Stimulated activated CD4-positive, alpha-beta T cell treated with anti-CD3 and anti-CD28 coated beads, Interleukin-15, amount 100 ng/mL, for 24 hours (primary cell): ENCODE measurements around the gene ADGRG2.
"Not testable (repeated sequence)": the region's sequence is repeated elsewhere in the genome, so short reads cannot be mapped to it uniquely, and the experiment has no call there.

Experiments used
- DNase-seq: peaks from one replicate; pipeline ENCODE4 v3.0.0-alpha.2; 2020

The ADGRG2 gene

DNA sequence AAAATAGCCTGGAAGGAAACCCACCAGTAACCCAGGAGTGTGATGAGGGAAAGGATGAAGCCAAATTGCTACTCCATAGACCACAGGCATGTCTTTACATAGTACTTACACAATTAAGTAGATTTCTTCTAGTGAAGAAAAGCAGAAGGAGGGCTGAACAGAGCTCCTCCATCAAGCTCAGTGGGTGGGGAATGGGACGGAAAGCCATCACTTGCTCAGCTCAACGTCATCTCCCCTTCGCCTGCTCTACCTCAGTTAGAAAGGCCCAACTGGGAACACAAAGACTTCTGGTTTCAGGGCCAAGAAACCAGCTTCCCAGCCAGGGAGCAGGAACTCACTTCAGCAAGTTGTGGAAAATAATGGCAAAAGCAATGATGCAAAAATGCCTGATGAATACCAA, 36.6 kb downstream of the ADGRG2 start:
- DNase-seq, result no peak

DNA sequence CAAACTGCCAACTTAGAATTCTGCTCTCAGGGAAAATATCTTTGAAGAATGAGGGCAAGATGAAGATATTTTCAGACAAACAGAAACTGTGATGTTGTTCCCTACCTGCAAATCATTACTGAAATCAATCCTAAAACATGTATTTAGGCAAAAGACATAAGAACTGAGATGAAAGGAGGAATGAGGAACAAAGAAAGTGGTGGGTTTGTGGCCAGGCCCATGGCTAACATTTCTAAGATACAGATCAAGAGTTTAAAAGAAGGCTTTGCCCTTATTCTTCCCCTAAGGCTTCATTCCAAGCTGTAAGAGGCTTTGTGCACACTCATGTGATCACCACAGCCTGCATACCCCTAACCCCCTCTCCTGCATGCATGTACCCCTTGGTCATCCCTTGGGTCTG, 46.5 kb downstream of the ADGRG2 start:
- no peak for DNase-seq

DNA sequence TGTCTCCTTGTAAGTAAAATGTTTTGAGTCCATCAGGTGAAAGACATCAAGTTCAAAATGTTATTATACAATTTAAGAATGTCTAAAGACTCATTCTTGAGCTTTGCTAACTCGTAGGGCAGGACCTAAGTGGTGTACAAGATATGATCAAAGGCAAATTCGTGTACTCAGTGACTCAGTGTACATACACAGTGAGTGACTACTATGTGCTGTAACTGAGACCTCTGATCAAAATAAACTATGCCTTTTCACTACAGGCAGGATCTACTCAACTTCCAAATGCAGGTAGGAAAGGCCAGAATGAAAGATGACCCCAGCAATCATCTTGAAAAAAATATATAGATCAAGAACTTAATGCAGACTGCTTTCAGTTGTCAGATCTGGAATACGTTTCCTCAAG, 49.9 kb downstream of the ADGRG2 start:
- DNase-seq, result no peak

DNA sequence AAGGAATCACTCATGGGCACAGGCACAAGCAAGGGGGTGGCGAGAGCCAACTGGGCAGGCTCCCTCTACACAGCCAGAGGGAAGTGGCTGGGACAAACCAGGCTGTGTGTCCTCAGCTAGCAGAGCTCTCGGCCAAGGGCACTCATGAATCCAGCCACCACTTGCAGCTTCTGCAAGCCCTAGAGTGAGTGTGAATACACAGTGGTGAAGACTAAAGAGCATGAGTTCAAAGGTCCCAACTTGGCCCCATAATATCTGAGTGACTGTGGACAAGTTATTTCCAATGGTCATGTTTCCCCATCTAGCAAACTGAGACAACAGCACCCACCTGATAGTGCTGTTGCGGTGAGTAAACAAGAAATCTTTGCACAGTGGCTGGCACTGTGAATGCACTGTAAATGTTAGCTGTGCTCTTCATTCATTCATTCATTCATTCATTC, 51.7 kb downstream of the ADGRG2 start:
- DNase-seq, result no peak

DNA sequence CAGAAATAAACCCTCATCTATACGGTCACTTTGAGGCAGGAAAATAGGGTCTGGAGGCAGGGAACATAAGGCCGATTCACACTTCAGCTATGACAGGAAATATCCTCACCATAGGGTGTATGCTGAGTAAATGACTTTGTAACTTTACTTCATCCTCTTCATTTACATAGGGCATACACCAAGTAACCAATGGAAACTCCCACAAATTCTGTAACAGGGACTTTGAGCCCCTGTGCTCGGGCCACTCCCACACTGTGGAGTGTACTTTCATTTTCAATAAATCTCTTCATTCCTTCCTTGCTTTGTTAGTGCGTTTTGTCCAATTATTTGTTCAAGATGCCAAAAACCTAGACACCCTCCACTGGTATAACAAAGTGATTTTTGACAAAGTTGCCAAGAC, 55.3 kb downstream of the ADGRG2 start:
- not testable (repeated sequence) for DNase-seq

DNA sequence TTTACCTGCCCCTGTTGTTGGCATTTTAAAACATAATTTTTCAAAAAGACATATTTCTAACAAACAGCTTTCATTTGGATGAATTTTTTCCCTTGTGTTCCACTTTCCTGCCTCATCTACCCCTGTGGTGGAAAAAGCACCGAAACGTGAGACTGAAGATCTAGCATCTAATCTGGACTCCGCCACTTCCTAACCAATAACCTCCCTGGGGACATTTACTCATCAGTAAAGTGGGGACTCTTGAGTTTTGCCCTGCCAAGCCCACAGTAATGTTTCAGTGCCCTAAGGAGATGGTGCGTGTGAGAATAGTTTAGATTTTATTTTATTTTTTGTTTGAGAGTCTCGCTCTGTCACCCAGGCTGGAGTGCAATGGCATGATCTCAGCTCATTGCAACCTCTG, 56.7 kb downstream of the ADGRG2 start:
- no peak for DNase-seq

DNA sequence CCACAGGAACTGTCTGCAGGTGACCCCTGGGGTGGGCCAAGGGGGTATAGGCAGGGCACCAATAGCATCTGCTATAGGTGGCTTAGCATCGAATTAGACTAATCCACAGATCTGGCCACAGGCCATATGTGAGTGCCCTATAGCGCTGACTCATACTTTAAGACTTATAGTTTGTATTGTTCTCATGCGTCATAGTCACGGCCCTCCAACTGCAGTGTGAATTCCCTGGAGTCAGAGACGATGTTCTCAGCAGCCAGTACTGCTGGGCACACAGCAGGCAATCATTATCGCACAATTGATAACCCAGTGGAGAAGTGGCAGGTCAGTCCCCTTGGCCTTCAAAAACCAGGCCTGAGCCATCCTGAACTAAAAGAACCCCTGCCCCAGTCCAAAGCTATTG, 58.1 kb downstream of the ADGRG2 start:
- DNase-seq, result no peak

DNA sequence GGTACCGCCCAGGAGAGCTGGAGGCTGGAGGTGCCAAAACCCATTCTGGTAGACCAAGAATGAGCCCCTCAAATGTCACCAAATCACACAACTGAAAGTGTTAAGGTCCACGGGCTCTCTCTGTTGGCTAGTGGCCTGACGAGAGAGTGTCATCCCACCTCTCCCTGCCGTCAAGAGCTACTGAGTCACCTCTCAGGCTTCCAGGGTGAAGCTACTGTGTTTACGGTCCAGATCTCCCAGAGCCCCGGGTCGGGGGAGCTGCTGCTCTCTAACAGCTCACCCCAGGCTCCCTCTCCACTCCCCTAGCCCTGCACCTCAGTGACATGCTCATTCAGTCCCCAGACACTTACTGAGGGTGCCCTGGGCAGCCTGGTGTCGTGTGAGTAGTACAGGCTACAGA, 59.2 kb downstream of the ADGRG2 start:
- DNase-seq, result no peak

DNA sequence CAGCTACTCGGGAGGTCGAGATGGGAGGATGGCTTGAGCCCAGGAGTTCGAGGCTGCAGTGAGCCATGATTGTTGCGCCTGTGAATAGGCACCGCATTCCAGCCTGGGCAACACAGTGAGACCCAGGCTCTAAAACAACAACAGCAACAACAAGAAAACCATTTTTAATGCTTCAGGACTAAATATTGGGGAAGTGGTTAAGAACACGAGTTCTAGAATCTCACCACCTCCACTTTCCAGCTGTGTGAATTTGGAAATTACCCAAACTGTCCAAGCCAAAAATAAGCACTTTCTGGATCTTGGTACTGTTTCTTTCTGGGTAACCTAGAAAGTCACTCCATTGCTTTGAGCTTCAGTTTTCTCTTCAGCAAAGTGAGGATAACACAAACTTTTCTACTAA, 63.2 kb downstream of the ADGRG2 start:
- DNase-seq, result no peak

DNA sequence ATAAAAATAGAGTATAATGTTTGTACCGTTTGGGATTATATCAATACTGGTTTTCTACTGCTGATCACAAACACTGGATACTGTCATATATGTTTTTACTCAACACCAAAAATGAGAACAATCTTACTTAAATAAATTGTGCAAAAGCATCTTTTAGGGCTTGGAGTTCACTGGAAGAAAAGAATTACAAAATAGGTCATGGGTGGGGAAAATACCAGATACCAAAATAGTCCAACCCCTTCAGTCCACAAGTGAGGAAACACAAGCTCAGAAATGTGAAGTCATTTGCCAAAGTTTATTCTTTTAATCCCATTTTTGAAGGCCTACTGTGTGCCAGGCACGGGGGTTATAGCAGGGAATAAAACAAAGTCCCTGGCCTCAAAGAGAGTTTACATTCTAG, 64.4 kb downstream of the ADGRG2 start:
- no peak for DNase-seq

DNA sequence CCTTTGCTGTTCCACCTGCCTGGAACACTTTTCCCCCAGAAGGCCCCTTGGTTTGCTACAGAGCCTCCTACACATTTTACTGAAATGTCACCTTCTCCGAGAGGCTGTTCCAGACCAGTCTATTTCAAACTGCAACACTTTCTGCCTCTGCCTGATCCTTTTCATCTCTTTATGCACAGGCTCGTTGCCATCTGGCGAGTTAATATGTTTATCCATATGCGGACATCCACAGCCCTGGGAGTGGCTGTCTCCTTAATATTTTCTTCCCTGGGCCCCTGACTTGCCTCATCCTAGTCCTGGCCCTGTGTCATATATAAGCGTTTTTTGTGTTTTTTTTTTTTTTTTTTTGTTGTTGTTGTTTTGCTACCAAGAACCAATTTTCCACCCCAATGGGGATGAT, 73.2 kb downstream of the ADGRG2 start:
- DNase-seq, result no peak

DNA sequence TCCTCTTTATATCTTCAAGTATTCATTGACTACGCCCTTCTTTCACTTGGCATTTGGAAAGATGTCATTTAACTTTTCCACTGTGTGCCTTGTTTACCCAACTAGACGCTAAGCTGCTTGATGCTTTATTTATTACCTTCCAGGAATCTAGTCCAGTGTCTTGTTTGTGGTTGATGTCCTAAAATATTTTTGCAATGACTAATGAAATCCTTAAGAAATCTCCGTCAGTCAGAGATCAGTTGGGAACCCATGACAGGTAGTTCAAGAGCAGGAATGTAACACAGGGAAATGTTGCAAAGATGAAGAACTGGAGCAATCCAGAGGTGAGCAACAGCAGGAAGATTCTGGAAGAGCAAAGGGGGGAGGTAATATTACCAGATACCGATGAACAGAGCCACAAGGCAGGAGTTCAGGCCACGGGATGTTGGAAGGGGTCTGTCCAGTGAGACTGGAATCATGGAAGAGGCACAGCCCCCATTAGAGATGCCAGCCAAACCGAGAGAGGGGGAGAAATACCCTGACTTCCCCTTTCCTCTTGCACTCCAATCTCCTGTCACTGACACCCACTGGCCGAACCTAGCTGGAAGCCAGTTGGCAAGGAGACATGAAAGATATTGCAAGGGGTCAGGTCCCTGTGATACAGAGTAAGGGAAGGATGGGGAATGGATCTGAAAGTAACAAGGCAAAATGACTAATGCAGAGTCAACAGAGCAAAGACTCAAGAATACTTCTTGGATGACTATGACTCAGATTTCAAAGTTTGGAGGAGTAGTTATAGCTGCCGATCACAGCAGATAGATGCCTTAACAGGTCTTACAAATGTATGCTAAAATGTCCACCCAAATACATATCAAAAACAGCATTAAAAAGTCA, 75.7 kb downstream of the ADGRG2 start:
- DNase-seq, result no peak

DNA sequence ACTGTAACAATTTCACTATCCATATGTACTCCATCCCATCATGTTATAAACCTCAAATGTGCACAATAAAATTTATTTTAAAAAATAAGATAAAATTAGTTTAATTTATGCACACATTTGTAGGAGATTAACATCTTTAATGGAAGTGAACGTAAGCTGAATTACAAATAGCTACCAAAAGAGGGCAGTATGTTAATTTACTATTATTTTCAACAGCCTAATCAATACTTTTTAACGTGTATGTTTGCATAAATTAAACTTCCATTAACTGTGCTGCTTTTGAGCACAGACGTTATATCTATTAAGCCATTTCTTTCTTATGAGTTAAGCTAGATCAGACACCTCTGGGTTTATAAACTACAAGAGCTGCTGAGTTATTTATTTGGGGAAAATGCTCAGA, 81.9 kb downstream of the ADGRG2 start:
- no peak for DNase-seq

DNA sequence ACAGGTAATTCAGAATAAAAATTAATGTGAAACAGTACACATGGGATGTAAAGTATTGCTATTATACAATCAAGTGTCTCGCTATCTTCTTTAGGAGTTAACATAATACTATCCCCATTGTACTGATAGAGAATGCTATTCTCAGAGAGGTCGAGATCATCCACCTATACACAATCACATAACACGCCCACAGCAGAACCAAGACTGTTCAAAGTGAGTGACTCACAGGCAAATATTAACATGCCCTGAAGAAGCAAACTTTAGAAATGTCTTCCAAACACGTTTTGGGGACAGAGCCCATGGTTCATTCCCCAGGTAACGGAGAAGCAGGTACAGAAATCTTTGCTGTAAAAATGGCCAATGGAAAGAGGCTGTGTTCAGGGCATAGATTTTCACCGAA, 88.2 kb downstream of the ADGRG2 start:
- DNase-seq, result no peak

DNA sequence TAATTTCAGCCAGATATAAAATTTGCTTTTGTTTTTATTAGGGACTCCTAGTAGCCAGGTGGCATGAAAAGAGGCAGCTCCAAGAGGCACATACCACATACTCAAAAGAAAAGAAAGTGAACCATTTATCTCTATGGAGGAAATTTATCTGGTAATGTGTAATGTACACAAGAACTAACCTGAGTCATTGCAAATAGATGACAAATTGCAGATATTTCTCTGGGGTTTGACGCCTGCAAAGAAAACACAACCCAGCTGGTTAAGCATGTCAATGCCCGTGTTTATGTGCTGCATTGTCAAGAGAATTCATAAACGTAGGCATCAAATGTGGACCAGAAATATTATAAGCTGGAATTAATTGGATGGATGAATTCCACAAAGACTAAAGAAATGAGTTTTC, 91.5 kb downstream of the ADGRG2 start:
- no peak for DNase-seq

DNA sequence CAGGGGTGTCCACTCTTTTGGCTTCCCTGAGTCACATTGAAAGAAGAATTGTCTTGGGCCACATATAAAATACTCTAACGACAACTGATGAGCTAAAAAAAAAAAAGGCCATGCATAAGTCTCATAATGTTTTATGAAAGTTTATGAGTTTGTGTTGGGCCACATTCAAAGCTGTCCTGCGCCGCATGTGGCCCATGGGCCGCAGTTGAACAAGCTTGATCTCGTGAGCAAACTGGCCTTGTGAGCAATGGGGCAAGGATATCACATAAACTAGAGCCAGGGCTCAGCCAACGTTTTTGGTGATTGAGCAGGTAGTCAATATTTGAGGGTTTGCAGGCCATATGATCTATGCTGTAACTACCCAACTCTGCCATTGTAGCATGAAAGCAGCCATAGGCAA, 93.7 kb downstream of the ADGRG2 start:
- DNase-seq, result no peak

DNA sequence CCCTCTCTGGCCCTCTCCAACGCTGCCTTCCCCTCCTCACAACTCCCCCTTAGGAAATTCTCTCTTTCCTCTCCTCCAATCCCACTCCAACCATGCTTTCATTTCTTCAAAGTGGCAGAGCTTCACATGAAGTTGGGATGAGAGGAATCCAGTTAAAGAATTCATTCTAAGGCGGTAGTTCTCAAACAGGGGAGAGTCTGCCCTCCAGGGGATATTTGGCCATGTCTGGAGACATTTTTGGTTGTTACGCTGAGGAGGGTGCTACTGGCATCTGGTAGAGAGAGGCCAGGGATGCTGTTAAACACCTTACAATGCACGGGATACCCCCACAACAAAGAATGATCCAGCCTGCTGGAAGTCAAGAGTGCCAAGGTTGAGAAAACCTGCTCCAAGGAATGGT, 97.9 kb downstream of the ADGRG2 start:
- DNase-seq, result no peak

DNA sequence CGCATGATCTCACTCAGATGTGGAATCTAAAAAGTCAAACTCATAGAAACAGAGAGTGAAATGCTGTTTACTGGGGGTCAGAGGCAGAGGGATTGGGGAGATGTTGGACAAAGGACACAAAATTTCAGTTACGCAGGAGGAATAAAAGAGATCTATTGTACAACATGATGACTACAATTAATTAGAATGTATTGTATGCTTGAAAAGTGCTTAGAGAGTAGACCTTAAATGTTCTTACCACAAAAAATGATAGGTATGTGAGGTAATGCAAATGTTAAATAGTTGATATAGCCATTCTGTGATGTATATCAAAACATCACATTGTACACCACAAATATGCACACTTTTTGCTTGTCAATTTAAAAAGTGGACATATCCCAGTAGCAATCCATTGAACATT, 102.3 kb downstream of the ADGRG2 start:
- no peak for DNase-seq

DNA sequence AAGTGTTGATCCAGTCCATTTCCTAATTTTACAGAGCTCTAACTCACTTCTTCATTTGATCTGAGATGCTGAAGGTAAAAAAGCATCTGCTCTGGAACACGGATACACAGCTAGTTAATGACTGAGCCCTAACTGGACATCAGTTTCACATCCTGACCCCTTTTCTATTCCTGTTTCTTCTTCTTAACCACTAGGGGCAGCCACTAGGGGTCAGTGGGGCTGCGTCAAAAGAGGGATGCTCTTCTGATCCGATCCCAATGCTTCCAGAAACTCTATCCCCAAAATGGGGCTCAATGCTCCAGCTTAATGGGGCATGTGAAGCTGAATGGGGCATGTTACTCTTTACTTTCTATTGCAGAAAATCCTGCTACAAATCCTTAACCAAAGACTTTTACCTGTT, 105.0 kb downstream of the ADGRG2 start:
- DNase-seq, result no peak

DNA sequence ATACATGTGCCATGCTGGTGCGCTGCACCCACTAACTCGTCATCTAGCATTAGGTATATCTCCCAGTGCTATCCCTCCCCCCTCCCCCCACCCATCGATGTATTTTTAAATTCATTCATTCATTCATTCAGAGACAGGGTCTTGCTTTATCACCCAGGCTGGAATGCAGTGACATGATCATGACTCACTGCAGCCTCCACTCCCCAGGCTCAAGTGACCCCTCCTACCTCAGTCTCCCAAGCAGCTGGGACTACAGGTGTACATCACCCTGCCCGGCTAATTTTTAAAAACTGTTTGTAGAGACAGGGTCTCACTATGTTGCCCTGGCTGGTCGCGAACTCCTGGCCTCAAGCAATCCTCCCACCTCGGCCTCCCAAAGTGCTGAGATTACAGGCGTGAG, 105.7 kb downstream of the ADGRG2 start:
- not testable (repeated sequence) for DNase-seq

DNA sequence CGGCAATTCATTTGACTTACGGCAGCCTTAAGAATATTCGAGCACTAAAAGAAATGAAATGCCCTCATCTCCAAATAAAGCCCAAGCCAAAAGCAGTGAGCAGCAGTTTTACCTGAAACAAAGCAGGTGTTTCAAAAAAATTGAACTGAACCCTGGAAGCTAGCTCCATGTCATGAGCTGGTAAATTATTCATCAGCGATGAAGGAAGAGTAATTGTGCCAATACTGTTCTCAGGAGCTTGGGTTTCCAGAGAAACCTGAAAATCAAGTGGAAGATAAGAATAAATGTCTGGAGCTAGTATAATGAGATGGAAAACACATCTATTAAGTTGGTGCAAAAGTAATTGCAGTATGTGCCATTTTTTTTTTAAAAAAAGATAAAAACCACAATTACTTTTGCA, 114.4 kb downstream of the ADGRG2 start:
- no peak for DNase-seq

DNA sequence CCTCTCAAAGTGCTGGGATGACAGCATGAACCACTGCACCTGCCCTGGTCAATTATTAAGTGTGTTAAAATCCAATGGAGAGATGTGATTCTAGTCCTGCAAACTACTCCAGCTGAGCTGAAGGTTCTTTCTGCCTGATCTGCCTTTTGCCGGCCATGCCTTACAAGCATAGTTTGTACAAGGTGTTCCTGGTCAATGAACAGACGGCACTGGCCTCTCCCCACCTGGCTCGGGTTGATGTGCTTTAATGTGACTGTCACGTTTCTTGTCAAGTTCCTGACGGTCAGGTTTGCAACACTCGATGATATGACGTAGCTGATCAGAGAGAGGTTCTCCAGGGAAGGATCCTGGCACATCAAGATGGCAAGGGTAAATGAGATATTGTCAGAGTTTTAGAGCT, 115.3 kb downstream of the ADGRG2 start:
- no peak for DNase-seq

DNA sequence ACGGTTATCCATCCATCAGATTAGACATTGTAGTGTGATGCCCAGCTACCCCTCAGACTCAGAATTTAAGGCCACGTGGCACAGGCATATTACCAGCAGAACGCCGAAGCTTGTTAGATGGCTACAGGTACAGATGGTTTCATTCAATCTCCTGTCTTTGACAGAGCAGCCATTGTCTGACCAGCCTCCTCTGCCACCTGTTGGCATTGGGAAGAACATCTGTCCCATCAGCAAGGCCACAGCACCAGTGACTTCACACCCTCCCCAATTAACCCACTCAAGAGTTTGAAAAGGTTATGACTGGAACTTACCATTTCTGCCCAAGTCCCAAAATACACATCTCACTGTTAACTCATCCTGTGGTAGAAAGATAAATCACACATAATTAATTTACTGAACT, 116.4 kb downstream of the ADGRG2 start:
- DNase-seq, result no peak

DNA sequence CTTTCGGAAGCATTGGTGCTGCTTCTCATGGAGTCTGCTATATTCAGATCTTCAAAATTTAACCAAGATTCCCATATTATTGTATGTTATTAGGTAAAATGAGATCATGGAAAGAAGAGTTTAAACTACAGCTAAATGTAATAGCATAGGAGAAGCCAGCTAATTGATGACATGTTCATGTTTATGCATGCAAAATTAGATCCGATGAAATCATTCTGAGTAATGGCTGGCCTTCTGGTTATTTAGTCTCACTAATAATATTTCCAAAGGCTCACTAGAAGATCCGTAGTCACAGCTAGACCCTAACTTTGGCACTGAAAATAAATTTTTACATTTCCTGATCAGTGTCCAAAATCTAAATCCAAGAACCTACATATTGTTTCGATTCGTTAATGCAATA, 118.5 kb downstream of the ADGRG2 start:
- no peak for DNase-seq

DNA sequence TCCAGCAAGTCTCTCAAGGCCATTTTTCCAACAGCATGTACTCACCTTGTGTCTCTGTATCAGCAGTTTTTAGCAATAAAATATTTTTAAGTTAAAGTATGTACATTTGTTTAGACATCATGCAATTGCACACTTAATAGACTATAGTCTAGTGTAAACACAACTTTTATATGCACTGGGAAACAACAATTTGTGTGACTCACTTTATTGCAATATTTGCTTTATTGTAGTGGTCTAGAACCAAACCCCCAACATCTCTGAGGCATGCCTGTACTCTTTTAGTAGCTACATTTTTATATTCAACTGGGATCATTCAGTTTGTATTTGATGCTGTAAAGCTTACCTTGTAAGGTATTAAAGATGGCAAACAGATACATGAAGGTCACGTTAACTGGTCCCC, 123.6 kb downstream of the ADGRG2 start:
- DNase-seq, result no peak
